GM19193 (cell line): Measurements from ENCODE around the gene PIAS4.

ENCODE experiments used
- POLR2A ChIP-seq: IDR thresholded peaks from 4 replicates; pipeline ENCODE4 v1.6.1; 2011; ENCODE audit not compliant: insufficient read depth, insufficient read length; ENCODE audit errors: extremely low read depth

The PIAS4 gene

DNA sequence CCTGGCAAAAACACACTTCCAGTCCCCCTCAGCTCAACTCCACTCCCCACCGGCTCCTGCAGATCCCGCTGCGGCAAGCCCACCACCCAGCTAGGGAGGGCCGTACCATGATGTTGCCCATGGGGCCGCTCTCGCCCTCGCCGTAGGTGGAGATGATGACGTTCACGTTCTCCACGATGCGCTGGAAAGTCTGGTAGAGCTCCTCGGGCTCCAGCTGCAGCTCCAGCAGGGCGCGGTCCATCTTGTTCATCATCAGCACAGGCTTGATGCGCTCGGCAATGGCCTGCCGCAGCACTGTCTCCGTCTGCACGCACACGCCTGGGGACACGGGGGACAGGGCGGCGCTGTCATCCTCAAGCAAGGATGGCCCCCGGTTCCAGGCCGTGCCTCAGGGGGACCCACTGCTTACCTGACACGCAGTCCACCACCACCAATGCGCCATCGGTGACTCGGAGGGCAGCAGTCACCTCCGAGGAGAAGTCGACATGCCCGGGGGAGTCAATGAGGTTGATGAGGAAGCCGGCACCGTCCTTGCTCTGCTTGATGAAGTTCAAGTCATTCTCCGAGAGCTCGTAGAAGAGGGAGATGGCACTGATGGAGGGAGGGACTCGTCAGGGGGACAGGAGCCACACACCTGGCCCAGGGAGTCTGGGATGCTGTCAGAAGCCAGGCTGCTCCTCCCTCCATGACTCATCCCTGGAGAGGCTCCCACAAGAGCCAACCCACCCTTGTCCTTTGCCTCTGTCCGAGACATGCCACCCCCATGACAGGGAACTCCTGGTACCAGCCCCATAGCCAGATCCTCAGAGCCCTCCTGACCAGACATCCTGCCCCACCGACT lies 24.6 kb upstream of the PIAS4 start:
- peak; percentile 24 for TF ChIP-seq POLR2A

DNA sequence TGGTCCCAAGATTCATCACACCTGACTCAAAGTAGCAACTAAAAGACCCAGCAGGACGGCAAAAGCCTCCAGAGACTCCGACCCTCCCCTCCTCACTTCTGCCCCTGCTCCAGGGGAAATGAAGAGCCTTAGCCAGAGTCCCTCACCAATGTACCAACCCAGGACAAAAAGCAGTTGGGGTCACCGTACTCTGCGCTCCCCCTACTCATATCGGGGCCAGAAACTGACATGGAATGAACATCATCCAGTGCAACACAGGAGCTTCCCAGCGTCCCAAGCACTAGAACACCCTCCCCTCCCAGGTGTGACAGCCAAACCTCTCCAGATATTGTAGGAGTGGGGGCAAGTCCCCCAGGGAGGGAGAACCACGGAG lies 24.0 kb upstream of the PIAS4 start:
- TF ChIP-seq POLR2A = no peak

DNA sequence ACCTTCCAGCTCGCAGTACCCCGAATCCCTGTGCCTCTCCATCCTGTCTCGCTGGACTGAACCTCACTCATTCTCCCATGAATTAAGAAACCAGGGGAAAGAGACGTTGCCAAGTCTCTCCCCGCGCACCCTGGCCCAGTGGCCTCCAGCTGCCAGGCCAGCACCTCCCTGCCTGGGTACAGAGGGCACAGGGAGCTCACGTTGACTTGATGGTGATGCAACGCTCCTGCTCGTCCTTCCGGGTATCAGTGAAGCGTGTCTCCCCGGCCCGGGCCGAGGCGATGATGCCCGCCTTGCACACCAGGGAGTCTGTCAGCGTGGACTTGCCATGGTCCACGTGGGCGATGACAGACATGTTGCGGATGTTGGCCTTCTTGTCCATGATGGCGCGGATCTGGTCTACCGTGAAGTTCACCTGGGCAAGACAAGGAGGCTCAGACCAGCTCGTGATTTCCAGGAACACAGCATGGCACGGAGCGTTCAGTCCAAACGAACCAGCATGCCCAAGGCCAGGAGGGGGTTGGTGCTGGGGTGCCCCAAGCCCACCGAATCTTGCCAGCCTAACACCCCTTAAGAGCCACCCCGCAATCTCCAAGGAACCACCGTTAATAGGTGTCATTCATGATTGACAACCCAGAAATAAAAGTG lies 23.5 kb upstream of the PIAS4 start:
- TF ChIP-seq POLR2A = peak; percentile 8

DNA sequence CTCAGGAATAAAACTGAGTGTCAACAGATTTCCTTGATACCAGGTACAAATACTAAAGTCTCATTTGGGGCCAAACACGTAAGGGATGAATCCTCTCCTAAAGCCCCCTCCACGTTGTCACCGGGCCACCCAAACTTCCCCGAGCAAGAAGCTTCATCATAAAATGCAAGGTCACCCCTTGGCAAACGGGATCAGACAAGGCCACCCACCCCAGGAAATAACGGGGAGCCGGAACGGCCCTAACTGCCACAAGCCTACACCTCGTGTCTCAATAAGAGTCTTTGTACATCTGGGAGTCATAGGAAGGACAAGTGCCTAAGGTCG lies 23.0 kb upstream of the PIAS4 start:
- no peak for TF ChIP-seq POLR2A

DNA sequence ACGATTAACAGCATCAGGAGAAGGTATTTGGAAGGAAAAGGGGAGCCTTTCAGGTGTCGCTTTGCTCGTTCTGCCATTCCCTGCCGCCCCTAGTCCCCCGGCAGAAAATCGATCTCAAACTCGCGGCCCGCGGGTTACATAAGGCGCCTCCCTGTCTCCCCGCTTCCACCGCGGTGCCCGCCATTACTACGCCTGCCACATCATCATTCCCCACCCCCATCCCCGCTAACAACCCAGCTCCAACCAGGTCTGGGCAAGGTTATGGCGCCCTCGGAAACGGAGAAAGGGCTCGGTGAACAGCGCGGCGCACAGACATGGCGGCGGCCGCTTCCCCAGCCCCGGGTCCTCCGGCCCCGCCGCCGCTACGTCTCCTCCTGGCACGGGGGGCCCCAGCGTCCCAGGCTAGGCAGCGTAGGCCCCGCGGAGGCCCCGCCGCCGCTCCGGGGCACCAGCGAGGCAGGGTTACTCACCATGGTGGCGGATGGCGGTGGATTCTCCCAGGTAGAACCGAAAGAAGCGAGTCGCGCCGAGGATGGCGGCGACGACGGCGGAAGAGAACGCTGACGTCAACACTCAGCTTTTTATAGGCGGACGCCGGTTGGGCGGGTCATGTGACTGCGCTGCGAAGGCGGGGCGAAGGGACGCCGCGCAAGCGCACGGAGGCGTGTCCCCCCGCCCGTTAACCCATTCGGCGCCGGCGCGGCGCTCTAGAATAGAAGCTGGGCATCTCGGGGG lies 22.5 kb upstream of the PIAS4 start, which contains the start of gene EEF2:
TSS of gene EEF2 (minus strand) at position 556 of the 735 bp plus-strand sequence. CDS start at position 473, 83 bp downstream.
- peak; percentile 100 for TF ChIP-seq POLR2A

DNA sequence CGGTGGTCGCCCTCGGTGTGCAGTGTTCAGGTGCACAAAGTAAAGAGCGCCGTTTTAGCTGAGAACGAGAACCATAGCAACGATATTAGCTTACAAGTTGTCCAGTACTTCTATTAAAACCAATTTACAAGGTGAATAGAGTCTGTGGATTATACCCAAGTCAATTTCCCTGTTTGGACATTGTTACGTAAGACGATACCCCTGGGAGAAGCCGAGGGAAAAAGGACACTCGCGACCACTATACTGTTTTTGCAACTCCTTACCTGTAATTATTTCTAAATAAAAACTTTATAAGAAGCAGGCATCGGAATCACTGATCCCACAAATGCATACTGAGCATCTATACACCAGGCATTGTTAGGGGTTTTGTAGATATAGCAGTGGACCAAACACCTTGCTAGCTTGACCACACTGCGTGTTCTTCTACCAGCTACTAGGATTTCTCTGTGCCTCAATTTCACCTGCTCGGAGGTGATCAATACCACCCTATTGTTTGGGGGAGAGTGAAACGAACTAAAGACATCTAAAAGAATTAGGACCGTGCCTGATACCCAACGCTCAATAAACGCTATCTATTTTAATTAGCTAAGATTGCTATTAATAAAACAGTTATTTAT lies 21.8 kb upstream of the PIAS4 start:
- no peak for TF ChIP-seq POLR2A

DNA sequence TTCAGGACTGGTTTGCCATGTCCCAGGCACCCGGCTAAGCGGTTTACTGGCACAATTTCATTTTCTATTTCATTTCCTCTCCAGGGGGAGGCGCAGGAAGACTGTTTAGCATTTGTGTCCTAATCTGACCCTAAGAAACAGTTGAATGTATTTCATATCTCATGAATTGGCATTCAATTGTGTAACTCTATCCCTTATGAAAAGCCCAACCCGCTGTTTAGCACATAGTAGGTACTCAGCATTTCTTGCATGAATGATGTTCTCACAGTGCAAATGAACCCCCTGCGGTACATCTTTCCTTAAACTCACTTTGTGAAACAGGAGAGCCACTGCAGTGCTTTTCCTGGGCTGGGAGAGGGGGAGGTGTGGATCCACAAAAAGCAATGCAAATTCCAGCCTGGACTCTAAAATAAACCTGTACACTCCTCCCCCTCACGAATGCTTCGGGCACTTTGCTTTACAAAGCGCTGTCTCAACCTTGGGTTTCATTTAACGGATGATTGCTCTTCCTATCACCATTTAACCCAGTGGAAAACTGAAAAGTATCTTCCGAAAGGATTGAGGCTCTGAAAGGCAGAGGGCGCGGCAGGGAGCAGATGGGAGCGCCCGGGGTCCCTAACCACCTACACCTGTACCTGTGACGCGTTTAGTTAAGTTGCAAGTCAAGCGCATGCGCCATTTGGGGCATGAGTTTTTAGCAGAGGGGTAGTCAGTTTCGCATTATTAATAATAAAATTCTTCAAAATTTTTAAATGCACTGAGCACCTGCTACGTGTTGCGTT lies 21.1 kb upstream of the PIAS4 start:
- no peak for TF ChIP-seq POLR2A

DNA sequence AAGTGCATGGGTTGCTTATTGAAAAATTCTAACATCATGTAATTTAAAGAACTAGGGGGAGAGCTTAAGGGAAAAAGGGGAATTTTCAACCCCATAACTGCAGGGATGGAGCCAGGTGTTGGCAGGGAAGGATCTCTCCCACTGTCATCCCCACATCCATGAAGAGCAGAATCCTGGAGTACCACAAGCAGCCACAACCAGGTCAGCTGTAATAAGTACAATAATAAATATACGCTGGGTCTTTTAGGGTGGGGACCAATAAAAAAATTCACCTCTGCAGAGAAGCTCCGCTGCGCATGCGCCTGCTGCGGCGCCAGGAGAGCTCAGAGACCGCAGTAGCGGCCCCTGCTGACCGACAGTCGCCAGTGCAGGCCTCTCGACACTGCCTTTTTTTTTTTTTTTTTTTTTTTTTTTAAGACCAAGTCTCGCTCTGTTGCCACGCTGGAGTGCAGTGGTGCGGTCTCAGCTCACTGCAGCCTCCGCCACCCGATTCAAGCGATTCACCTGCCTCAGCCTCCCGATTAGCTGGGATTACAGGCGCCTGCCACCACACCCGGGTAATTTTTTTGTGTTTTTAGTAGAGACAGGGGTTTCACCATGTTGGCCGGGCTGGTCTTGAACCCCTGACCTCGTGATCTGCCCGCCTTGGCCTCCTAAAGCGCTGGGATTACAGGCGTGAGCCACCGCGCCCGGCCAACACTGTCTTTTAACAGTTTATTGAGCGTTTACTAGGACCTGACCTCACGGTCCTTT lies 19.7 kb upstream of the PIAS4 start:
- TF ChIP-seq POLR2A = no peak

DNA sequence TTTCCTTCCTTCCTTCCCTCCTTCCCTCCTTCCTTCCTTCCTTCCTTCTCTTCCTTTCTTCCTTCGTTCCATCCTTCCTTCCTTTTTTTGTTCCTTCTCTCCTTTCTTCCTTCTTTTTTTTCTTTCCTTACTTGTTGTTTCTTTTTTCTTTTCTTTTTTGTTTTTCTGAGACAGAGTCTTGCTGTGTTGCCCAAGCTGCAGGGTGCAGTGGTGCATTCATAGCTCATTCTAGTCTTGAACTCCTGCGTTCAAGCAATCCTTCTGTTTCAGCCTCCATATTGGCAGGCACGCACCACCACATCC lies 16.8 kb upstream of the PIAS4 start:
- TF ChIP-seq POLR2A = no peak

DNA sequence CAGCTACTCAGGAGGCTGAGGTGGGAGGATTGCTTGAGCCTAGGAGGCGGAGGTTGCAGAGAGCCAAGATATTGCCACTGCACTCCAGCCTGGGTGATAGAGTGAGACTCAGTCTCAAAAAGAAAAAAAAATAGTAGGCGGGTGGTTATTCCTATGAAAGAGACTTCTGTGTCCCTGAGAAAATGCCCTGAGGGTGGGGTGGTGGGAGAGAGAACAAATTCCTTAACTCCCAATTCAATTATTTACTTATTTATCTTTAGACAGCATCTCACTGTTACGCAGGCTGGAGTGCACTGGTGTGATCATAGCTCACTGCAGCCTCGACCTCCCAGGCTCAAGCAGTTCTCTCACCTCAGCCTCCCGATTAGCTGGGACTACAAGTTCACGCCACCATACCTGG lies 11.9 kb upstream of the PIAS4 start:
- TF ChIP-seq POLR2A = no peak

DNA sequence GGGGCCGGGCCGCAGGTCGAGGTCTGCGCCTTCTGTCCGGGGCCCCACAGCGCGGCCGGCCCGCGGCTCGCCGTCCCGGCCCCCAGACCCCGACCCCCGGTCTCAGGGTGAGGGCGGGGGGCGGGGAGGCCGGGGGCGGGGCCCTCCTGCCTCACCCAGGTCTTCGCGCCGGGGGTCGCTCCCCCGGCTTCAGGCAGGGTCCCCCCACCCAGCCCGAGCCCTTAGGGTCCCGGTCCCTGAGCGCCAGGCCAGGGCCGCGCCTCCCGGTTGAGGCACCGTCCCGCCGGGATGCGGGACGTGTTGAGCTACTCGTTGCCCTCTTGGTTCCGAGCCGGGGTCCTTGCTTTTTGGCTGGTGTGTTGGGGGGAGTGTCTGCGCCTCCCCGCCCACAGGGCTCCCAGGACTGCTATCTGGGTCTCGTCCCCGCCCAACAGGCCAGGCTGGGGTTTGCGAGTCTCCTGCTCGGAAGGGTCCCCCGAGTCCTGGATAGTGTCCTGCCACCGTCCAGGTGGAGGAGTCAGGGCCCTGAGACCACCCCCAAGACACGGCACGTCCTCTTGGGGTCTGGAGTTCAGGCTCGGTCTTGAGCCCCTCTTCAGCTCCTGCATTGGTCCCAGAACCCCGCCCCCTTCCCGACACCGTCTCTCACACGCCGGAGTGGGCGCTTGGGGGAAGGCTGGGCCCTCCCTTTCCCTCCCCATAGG lies 452 bp downstream of the PIAS4 start:
- no peak for TF ChIP-seq POLR2A

DNA sequence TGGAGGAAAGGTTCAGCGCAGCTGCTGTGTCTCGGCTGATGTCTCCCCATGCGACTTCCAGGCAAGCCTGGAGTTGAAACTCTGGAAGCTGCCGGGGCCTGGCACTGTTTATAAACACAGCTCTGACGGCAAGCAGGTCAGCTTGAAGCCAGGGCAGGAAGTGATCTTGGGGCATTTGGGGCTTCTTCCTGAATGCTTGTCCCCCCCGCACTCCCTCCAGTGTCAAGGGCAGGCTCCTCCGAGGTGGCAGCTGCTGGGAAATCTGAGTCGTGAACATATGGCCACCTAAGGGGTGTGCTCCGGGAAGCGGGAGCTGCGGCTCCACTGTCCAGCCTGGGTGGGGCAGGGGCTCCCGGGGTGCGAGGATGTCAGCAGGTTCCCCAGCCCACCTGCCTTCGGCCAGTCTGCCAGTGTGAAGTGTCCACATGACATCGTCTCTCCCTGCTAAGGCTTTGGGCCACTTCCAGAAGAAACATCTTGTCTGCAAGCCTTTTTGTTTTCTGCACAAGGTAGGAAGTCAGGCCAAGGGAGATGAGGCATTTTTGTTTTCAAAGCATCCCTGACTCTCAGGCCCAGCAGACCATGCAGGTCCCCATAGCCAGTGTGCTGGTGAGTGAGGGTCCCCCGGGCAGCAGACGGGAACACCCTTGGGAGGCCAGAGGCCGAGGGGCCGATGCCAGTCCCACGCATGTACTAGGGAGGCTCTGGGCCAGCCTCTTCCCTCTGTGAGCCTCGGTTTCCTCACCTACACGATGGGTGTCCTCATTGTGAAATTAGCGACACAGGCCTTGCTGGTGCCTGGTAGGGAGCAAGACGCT lies 2.7 kb downstream of the PIAS4 start:
- no peak for TF ChIP-seq POLR2A

DNA sequence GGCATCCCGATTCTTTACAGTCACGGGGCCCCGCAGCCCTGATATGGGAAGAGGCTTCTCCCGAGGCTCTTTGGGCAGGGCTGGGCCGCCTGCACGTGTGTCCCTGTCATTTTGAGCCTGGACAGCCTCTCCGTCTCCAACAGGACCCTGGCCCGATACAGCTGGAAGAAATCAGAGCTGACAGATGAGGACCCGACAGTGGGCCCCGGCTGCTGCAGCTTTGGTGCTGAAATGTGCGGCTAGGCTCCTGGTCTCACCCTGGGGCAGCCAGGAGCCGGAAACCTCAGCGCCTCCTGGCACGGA lies 3.2 kb downstream of the PIAS4 start:
- no peak for TF ChIP-seq POLR2A
